Progenitor cell of endocrine pancreas (in vitro differentiated cells): Measurements from ENCODE around the gene ADD1. TPM values are rescaled to one million over a fixed set of nuclear protein-coding genes. Genes with fewer than 3 reads are reported as not detected.
A peak's percentile ranks its signal among the peaks of the same experiment; 100 is the strongest.
"Not testable (repeated sequence)": the region's sequence is repeated elsewhere in the genome, so short reads cannot be mapped to it uniquely, and the experiment has no call there.

ENCODE experiments used
- DNase-seq: peaks from one replicate; pipeline ENCODE4 v3.0.0; 2021; ENCODE audit warnings: low spot score; ENCODE audit not compliant: unreplicated experiment
- H3K27ac Mint-ChIP-seq: 2 replicates; pipeline ENCODE4 v1.8.0; 2021; ENCODE audit warnings: mild to moderate bottlenecking, moderate library complexity, mixed read lengths
- H3K27me3 Mint-ChIP-seq: 2 replicates; pipeline ENCODE4 v1.8.0; 2021; ENCODE audit warnings: mixed read lengths
- H3K36me3 Mint-ChIP-seq: 2 replicates; pipeline ENCODE4 v1.8.0; 2022; ENCODE audit warnings: mixed read lengths; ENCODE audit not compliant: insufficient read depth
- H3K4me1 Mint-ChIP-seq: 2 replicates; pipeline ENCODE4 v1.8.0; 2021; ENCODE audit warnings: low read depth, mixed read lengths
- H3K4me3 Mint-ChIP-seq: 2 replicates; pipeline ENCODE4 v1.8.0; 2021; ENCODE audit warnings: low read depth, mild to moderate bottlenecking, moderate library complexity, mixed read lengths
- H3K9me3 Mint-ChIP-seq: 2 replicates; pipeline ENCODE4 v1.8.0; 2021; ENCODE audit warnings: low read depth, mixed read lengths
- CTCF ChIP-seq: fragments of 200-600 bp; sonication (generic); IDR thresholded peaks from one replicate; pipeline ENCODE4 v1.5.0; 2021; ENCODE audit warnings: antibody characterized with exemption, mild to moderate bottlenecking; ENCODE audit not compliant: unreplicated experiment
- total RNA-seq: library from RNA; stranded (reverse); gene quantifications from 2 replicates; pipeline ENCODE4 v1.2.1, GENCODE V29; 2021

ADD1 gene
- total RNA-seq, 1 donor from 2014 or later = 271 TPM

GRCh38 chr4:2910409-2910808, 66.8 kb downstream of the ADD1 start:
- Mint-ChIP-seq H3K4me3 (no peak overlapping the region), H3K36me3 (peaks cover 22% of the 10 kb centered on the region), H3K4me1 (peaks cover 45% of the 10 kb centered on the region), H3K27ac (no peak overlapping the region), H3K27me3 (no peaks in the 10 kb centered on the region), H3K9me3 (no peaks in the 10 kb centered on the region)
- DNase-seq = no peak
- peak; percentile 29 for TF ChIP-seq CTCF

- no peak for DNase-seq
- H3K36me3 Mint-ChIP-seq = peaks cover 25% of the 10 kb centered on the region
- peaks cover 32% of the 10 kb centered on the region for H3K4me1 Mint-ChIP-seq
- TF ChIP-seq CTCF = no peak
- H3K4me3 Mint-ChIP-seq = no peak overlapping the region
- no peaks in the 10 kb centered on the region for H3K9me3 Mint-ChIP-seq
- H3K27ac Mint-ChIP-seq = no peak overlapping the region
- H3K27me3 Mint-ChIP-seq = no peaks in the 10 kb centered on the region
Observed at GRCh38 chr4:2911868-2912267, 68.2 kb downstream of the ADD1 start.

GRCh38 chr4:2913168-2913567, 69.5 kb downstream of the ADD1 start:
- Mint-ChIP-seq H3K9me3 (peaks cover 6% of the 10 kb centered on the region), H3K27ac (no peak overlapping the region)

GRCh38 chr4:2914256-2915126, 70.8 kb downstream of the ADD1 start:
- no peak for DNase-seq
- Mint-ChIP-seq H3K27me3 (no peaks in the 10 kb centered on the region), H3K36me3 (peaks cover 46% of the 10 kb centered on the region), H3K4me3 (no peak overlapping the region), H3K9me3 (peaks cover 14% of the 10 kb centered on the region), H3K4me1 (peaks cover 7% of the 10 kb centered on the region), H3K27ac (no peak overlapping the region)
- TF ChIP-seq CTCF = no peak

More at GRCh38 chr4:2913168-2913567, 69.5 kb downstream of the ADD1 start:
- no peak for TF ChIP-seq CTCF
- H3K4me3 Mint-ChIP-seq = no peak overlapping the region
- peaks cover 35% of the 10 kb centered on the region for H3K36me3 Mint-ChIP-seq
- no peak for DNase-seq
- peaks cover 20% of the 10 kb centered on the region for H3K4me1 Mint-ChIP-seq
- no peaks in the 10 kb centered on the region for H3K27me3 Mint-ChIP-seq

- no peaks in the 10 kb centered on the region for H3K27me3 Mint-ChIP-seq
- no peak overlapping the region for H3K27ac Mint-ChIP-seq
- no peaks in the 10 kb centered on the region for H3K4me1 Mint-ChIP-seq
- peaks cover 22% of the 10 kb centered on the region for H3K9me3 Mint-ChIP-seq
- TF ChIP-seq CTCF = no peak
- no peak for DNase-seq
- peaks cover 51% of the 10 kb centered on the region for H3K36me3 Mint-ChIP-seq
- no peak overlapping the region for H3K4me3 Mint-ChIP-seq
Observed at GRCh38 chr4:2915789-2916188, 72.1 kb downstream of the ADD1 start.

- not testable (repeated sequence) for H3K27ac Mint-ChIP-seq, DNase-seq, H3K4me3 Mint-ChIP-seq, H3K27me3 Mint-ChIP-seq, H3K4me1 Mint-ChIP-seq
- Mint-ChIP-seq H3K36me3 (peaks cover 53% of the 10 kb centered on the region), H3K9me3 (peaks cover 22% of the 10 kb centered on the region)
Observed at GRCh38 chr4:2916696-2917095, 73.1 kb downstream of the ADD1 start.

GRCh38 chr4:2918300-2918699, 74.7 kb downstream of the ADD1 start:
- Mint-ChIP-seq H3K27ac (peak overlapping the region; percentile 77), H3K36me3 (peaks cover 56% of the 10 kb centered on the region), H3K9me3 (peaks cover 22% of the 10 kb centered on the region)
- H3K4me3 Mint-ChIP-seq, H3K27me3 Mint-ChIP-seq, DNase-seq, H3K4me1 Mint-ChIP-seq: not testable (repeated sequence)

GRCh38 chr4:2918714-2919113, 75.1 kb downstream of the ADD1 start:
- H3K36me3 Mint-ChIP-seq = peaks cover 59% of the 10 kb centered on the region
- not testable (repeated sequence) for H3K27me3 Mint-ChIP-seq, H3K4me3 Mint-ChIP-seq, DNase-seq, H3K4me1 Mint-ChIP-seq
- peaks cover 22% of the 10 kb centered on the region for H3K9me3 Mint-ChIP-seq
- peak overlapping the region; percentile 77 for H3K27ac Mint-ChIP-seq
